ENCODE results near the gene CASR. TPM values are rescaled to one million over a fixed set of nuclear protein-coding genes. Genes with fewer than 3 reads are reported as not detected.

The CASR gene
- total RNA-seq, 1 donor: not detected

DNA sequence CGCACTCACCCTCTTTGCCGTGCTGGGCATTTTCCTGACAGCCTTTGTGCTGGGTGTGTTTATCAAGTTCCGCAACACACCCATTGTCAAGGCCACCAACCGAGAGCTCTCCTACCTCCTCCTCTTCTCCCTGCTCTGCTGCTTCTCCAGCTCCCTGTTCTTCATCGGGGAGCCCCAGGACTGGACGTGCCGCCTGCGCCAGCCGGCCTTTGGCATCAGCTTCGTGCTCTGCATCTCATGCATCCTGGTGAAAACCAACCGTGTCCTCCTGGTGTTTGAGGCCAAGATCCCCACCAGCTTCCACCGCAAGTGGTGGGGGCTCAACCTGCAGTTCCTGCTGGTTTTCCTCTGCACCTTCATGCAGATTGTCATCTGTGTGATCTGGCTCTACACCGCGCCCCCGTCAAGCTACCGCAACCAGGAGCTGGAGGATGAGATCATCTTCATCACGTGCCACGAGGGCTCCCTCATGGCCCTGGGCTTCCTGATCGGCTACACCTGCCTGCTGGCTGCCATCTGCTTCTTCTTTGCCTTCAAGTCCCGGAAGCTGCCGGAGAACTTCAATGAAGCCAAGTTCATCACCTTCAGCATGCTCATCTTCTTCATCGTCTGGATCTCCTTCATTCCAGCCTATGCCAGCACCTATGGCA is 100.5 kb downstream of the CASR start:
- Histone ChIP-seq H3K4me2 (ENCODE audit: insufficient read depth, low read length) (no peak overlapping the region), H3K36me3 (ENCODE audit: insufficient read depth, low read length) (no peaks in the 10 kb centered on the region), H3K4me1 (ENCODE audit: insufficient read depth, low read length) (no peaks in the 10 kb centered on the region), H4K20me1 (ENCODE audit: insufficient read depth, low read length) (no peaks in the 10 kb centered on the region), H3K4me3 (ENCODE audit: insufficient read depth, low read length) (no peak overlapping the region), H3K27ac (ENCODE audit: low read depth, low read length) (no peak overlapping the region), H2AFZ (ENCODE audit: low read length) (no peak overlapping the region), H3K9me3 (ENCODE audit: low read depth, low read length) (no peaks in the 10 kb centered on the region), H3K79me2 (ENCODE audit: insufficient read depth, low read length) (no peaks in the 10 kb centered on the region), H3K27me3 (ENCODE audit: insufficient read depth, low read length) (no peaks in the 10 kb centered on the region)
- no peak for DNase-seq (ENCODE audit: insufficient read length, low spot score, missing footprints)
- TF ChIP-seq, protein P1, sequence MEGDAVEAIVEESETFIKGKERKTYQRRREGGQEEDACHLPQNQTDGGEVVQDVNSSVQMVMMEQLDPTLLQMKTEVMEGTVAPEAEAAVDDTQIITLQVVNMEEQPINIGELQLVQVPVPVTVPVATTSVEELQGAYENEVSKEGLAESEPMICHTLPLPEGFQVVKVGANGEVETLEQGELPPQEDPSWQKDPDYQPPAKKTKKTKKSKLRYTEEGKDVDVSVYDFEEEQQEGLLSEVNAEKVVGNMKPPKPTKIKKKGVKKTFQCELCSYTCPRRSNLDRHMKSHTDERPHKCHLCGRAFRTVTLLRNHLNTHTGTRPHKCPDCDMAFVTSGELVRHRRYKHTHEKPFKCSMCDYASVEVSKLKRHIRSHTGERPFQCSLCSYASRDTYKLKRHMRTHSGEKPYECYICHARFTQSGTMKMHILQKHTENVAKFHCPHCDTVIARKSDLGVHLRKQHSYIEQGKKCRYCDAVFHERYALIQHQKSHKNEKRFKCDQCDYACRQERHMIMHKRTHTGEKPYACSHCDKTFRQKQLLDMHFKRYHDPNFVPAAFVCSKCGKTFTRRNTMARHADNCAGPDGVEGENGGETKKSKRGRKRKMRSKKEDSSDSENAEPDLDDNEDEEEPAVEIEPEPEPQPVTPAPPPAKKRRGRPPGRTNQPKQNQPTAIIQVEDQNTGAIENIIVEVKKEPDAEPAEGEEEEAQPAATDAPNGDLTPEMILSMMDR (IDR thresholded peaks at IDR 0.05; ENCODE audit: extremely low read depth, low read depth, low read length): no peak

- TF ChIP-seq, protein P1 (IDR thresholded peaks at IDR 0.05; ENCODE audit: extremely low read depth, low read depth, low read length): no peak
- no peak overlapping the region for H2AFZ ChIP-seq (ENCODE audit: low read length)
- no peak overlapping the region for H3K4me2 ChIP-seq (ENCODE audit: insufficient read depth, low read length)
- H3K27ac ChIP-seq (ENCODE audit: low read depth, low read length): no peak overlapping the region
- no peak for DNase-seq (ENCODE audit: insufficient read length, low spot score, missing footprints)
- no peaks in the 10 kb centered on the region for H3K79me2 ChIP-seq (ENCODE audit: insufficient read depth, low read length)
- H3K4me3 ChIP-seq (ENCODE audit: insufficient read depth, low read length): no peak overlapping the region
- H3K27me3 ChIP-seq (ENCODE audit: insufficient read depth, low read length): no peaks in the 10 kb centered on the region
- H4K20me1 ChIP-seq (ENCODE audit: insufficient read depth, low read length): no peaks in the 10 kb centered on the region
- no peaks in the 10 kb centered on the region for H3K9me3 ChIP-seq (ENCODE audit: low read depth, low read length)
- no peaks in the 10 kb centered on the region for H3K36me3 ChIP-seq (ENCODE audit: insufficient read depth, low read length)
- no peaks in the 10 kb centered on the region for H3K4me1 ChIP-seq (ENCODE audit: insufficient read depth, low read length)
Measured at GRCh38 chr3:122284486-122284885, 101.0 kb downstream of the CASR start.

DNA sequence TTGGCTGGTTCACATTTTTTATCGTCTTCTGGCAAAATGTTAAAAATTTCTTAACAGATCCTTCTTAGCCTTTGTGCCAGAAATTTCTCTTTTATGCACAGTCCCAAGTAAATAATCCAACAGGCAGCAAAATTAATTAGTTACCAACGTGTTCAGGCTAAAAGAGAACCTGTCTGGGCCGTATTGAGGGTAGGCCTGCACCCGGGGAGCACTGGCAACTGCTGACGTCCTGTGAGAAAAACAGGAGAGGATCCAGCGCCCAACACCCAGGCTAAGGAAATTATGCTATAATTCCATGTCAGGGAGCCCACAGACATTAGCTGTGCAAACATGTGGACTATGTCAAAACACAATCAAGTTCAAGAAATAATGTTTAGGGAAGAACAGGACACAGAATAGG is 110.9 kb downstream of the CASR start:
- Histone ChIP-seq H3K9me3 (ENCODE audit: low read depth, low read length) (no peaks in the 10 kb centered on the region), H3K4me2 (ENCODE audit: insufficient read depth, low read length) (no peak overlapping the region), H3K4me1 (ENCODE audit: insufficient read depth, low read length) (no peaks in the 10 kb centered on the region), H3K36me3 (ENCODE audit: insufficient read depth, low read length) (no peaks in the 10 kb centered on the region), H3K27me3 (ENCODE audit: insufficient read depth, low read length) (no peaks in the 10 kb centered on the region), H4K20me1 (ENCODE audit: insufficient read depth, low read length) (no peaks in the 10 kb centered on the region), H3K4me3 (ENCODE audit: insufficient read depth, low read length) (no peak overlapping the region), H2AFZ (ENCODE audit: low read length) (no peak overlapping the region), H3K27ac (ENCODE audit: low read depth, low read length) (no peak overlapping the region), H3K79me2 (ENCODE audit: insufficient read depth, low read length) (no peaks in the 10 kb centered on the region)
- peak; percentile 66 for DNase-seq (ENCODE audit: insufficient read length, low spot score, missing footprints)
- TF ChIP-seq, protein P1 (IDR thresholded peaks at IDR 0.05; ENCODE audit: extremely low read depth, low read depth, low read length): no peak

- no peaks in the 10 kb centered on the region for H3K27me3 ChIP-seq (ENCODE audit: insufficient read depth, low read length)
- H3K27ac ChIP-seq (ENCODE audit: low read depth, low read length): no peak overlapping the region
- no peaks in the 10 kb centered on the region for H3K79me2 ChIP-seq (ENCODE audit: insufficient read depth, low read length)
- H3K9me3 ChIP-seq (ENCODE audit: low read depth, low read length): no peaks in the 10 kb centered on the region
- no peak for DNase-seq (ENCODE audit: insufficient read length, low spot score, missing footprints)
- no peak overlapping the region for H3K4me2 ChIP-seq (ENCODE audit: insufficient read depth, low read length)
- no peaks in the 10 kb centered on the region for H3K4me1 ChIP-seq (ENCODE audit: insufficient read depth, low read length)
- no peak overlapping the region for H2AFZ ChIP-seq (ENCODE audit: low read length)
- no peaks in the 10 kb centered on the region for H4K20me1 ChIP-seq (ENCODE audit: insufficient read depth, low read length)
- no peaks in the 10 kb centered on the region for H3K36me3 ChIP-seq (ENCODE audit: insufficient read depth, low read length)
- H3K4me3 ChIP-seq (ENCODE audit: insufficient read depth, low read length): no peak overlapping the region
- TF ChIP-seq, protein P1 (IDR thresholded peaks at IDR 0.05; ENCODE audit: extremely low read depth, low read depth, low read length): no peak
Measured at GRCh38 chr3:122295266-122296062, 112.0 kb downstream of the CASR start.
